OCI-M2 (cell line): ENCODE data around the gene PNLIPRP2.

Experiments used
- DNase-seq: peaks from one replicate; lab custom pipeline; 2025; ENCODE audit not compliant: unreplicated experiment; lab: John Stamatoyannopoulos, UW

Gene PNLIPRP2

DNA sequence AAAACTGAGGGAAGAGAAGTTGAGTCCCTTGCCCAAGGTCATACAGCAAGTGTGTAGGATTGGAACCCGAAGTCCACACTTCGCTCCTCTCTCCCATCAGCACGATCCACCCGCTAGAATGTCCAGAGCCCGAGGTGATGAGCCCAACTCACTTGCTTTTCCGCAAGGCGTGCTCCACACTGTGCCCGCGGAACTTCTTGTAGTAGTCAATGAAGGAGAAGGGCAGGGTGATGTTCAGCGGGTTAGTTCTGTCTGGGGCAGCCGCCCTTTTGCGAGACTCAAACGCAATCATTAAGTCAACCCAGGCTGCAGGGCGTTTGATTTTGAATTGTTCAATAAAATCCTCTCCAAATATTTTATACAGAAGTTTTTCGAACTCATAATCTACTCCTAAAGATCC, 58.6 kb downstream of the PNLIPRP2 start:
- DNase-seq = no peak

DNA sequence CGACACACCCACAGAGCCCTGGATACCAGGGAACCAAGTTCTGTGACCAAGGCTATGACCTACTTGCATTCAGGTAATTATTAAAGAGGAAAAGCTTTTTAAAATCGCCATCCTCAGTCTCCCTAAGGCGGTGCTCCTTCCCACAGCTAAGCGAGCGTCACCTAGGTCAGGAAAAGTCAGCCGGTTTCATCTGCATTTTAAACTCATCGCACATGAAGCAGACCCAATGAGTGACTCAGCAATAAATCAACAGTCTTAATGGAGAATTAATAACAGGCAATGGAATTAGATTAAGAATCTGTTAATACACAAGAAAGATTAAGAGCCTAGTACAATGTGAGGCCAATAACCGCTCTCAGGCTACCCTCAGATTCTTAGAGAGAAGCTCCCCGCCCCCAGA, 62.4 kb downstream of the PNLIPRP2 start:
- no peak for DNase-seq

DNA sequence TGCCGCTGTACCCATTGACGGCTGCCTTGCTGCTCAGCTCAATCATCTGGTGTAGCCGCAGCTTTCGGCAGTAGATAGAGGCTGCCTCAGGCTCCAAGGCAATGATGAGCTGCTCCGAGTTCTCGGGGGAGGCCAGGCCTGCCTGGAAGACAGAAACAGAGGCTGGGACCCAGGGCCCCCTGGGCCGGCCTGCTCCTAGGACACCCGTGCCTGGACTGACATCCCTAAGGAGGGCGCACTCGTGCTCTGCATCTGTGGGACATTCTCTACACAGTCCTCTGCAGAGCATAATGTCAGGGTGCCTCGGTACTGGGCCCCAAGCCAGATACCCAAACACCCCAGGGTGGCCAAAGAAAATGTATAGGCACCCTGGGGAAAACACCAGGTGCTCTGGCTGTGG, 63.1 kb downstream of the PNLIPRP2 start:
- DNase-seq = no peak

DNA sequence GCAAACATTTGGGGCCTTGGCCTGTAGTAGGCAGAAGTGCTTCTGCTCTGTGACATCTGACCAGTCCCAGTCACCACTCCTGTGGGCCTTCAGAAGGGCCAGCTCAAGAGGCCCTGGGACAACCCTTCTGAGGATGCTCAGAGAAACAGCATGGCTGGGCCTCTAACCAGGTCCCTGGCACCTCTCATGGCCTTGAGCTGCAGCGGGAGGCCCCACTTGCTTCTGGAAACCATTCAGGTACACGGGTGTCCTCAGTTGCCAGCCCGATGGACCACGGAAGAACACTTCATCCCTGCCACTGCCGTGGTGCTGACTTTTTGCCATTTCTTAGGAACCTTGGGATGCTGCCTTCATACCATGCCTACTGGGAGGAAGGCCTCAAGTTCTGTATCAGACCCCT, 64.0 kb downstream of the PNLIPRP2 start:
- no peak for DNase-seq

DNA sequence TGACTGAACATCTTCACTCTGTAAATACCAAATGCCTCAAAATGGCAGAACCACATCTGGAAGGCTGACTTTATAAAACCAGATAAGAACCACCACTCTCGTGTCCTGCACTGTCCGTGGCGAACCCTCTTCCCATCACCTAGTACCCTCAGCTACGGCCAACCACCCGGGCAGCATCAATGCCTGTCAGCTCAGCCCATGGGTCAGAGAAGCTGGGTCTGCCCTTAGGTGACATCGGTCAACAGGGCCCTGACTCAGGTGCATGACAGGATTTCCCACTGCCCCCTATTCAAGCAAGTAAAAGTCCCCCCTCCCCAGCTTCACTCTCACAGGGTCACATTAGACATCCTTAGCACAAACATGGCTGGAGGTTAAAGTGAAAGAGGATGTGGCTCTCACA, 65.1 kb downstream of the PNLIPRP2 start:
- no peak for DNase-seq

DNA sequence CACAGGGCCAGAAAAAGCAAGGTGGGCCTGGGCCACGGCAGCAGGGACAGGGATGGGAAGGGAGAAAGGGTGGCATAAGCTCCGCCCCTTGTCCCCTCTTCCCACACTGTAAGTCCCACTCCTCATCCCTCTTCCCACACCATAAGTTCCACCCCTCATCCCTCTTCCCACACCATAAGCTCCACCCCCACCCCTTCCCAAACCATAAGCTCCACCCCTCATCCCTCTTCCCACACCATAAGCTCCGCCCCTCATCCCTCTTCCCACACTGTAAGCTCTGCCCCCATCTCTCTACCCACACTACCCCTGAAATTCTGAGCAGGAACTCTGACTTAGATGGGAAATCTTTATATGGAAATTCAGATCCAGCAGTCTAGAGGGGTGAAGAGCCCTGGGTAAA, 65.9 kb downstream of the PNLIPRP2 start:
- no peak for DNase-seq

DNA sequence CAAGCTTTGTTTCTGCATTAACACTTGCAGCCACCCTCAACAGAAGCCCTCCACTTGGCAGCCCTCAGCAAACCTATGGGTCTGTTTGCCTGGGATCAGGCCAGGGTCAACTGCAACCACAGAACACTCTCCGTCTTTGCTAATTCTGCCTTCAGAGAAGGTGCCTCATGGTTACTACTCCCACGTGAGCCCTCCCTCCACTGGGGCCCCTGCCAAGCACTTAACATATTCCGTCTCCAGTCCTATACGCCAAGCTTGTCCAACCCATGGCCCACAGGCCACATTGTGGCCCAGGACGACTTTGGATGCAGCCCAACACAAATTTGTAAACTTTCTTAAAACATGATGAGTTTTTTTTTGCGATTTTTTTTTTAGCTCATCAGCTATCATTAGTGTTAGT, 66.9 kb downstream of the PNLIPRP2 start:
- no peak for DNase-seq

DNA sequence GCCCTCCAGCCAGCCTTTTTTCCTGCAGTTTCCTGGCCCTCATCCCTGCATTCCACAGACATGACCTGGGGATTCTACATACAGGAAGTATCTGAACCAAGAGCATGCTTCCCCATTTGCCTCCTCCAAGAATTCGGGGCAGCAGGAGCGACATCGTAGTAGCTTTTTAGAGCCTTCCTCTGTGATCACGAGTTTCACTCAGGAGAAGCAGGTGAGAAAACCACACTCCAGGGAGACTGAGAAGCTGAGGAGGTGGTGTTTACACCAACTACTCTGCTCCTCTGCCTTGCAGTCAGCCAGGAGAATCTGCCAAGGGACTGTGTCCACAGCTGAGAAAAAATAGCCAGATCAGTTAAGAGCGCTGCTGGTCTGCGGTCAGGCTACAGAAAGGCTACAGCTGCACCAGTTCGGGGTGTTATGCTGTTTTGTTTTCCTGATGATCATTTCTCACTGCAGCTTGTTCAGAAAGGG, 67.5 kb downstream of the PNLIPRP2 start:
- no peak for DNase-seq

DNA sequence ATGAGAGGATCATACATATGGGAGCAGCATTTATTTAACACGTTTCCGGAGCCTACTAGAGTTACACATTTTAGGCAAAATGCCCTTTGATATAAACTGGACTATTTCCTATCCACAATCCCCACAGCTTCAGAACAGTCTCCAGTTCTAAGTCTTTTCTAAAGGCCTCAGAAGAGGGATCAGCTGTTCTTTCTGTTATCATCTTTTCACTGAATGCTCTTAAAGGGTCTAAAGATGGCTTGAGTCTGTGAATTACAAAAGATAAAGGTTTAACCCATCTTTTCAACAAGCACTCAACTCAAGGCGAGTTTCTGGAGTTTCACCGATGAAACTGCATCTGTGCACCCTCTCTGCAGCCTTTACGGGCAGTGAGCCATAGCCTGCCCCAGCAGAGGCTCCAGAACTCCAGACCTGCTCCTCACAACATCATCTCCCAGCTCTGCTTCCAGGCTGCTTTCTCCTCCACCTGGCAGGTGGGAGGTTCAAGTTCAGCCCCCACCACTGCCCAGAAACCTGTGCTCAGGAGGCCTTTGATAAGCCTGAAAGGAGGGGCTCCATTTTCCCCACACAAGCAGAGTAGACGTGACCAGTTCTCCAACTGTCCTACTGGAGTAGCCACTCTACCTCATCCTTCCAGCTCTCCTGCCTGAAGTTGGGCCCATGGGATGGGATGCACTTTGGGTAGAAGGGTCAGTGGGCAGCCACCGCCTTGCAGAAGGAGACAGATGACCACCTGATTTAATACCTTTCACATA, 68.2 kb downstream of the PNLIPRP2 start:
- DNase-seq = no peak

DNA sequence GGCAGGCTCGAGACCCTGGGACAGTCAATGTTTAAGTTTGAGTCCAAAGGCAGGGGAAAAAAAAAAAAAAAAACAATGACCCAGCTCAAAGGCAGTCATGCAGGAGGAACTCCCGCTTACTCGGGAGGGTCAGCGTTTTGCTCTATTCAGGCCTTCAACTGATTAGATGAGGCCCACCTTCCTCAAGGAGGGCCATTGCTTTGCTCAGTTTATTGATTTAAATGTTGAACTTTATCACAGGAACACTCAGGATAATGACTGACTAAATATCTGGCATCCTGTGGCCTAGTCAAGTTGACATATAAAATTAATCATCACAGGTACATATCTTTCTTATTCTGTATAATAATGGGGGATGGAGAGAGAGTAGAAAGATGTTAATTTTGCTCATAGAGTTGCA, 69.0 kb downstream of the PNLIPRP2 start:
- no peak for DNase-seq

DNA sequence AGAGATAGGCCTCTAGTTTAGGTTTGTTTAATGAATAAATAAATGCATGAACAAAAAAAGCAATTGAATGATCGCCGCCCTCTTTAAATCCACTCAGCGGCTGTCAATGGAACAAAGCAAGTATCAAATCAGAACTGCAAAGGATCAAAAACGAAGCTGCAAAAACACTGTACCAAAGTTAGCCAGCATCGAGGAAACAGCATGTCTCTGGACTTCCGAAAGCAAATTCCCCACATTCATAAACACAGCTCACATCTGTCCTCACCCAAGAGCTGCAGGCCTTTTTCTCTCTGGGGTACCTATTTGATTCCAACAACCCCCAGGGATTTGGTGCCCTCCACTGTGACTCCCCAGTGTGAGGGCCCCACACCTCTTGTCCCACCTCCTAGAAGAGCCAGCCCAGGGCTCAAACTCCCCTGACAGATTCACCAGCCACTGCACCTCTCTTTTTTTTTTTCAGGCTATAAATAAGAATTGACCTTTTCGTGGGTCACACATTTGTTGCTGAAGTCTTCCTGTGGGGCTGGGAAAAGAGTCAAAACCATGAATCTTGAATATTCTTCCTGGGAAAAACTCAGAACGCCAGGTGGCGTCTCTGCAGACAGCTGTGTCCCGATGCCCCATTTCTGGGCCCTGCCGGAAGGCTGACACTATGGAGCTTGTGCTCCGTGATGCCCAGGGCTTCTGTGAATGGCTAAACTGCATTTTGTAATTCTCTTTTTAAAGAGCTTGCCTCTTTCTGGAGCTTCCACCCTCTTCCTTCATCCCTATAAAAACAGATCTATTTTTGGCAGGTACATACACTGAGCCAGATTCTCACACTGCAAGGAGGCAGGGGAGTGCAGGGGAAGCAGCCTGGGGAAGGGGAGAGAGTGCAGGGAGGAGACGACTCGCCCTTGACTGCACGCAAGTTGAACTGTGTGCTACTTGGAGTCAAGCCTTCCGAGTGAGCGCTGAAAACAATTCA, 69.9 kb downstream of the PNLIPRP2 start:
- DNase-seq = no peak

DNA sequence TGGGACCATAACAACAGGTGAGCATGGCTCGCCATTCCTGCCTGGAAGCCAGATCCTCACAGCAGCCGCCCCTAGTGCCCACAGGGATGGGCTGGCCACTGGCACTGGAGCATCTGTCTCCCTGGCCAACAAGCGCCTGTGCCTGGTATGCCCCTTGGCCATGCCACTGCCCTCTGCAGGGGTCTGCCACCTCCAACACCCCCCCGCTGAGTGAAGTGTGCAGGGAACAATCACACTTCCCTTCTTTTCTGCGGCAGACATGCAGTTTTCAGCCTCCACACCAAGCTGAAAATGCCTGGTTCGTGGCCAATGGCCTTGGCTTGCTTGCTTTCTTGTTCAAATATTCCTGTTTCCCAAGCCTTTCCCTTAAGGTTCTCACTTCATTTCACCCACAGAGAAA, 70.9 kb downstream of the PNLIPRP2 start:
- DNase-seq = no peak

DNA sequence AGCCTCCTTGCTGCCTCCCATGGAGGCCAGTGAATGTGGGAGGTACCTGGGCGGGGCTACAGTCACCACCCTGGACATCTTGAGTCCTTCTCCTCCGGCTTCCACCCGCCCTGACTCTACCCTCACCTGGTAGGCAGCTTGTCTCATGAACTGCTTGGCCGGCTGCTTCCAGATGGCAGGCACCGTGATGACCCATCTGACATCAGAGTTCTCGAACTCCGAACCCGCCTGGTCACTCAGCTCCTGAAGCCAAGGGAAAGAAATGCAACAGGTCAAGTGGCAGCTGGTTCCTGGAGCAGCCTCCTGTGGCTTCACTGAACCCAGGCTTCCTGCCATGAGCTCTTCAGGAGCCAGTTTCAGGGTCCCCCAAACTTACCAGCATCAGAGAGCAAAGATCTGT, 71.5 kb downstream of the PNLIPRP2 start:
- no peak for DNase-seq

DNA sequence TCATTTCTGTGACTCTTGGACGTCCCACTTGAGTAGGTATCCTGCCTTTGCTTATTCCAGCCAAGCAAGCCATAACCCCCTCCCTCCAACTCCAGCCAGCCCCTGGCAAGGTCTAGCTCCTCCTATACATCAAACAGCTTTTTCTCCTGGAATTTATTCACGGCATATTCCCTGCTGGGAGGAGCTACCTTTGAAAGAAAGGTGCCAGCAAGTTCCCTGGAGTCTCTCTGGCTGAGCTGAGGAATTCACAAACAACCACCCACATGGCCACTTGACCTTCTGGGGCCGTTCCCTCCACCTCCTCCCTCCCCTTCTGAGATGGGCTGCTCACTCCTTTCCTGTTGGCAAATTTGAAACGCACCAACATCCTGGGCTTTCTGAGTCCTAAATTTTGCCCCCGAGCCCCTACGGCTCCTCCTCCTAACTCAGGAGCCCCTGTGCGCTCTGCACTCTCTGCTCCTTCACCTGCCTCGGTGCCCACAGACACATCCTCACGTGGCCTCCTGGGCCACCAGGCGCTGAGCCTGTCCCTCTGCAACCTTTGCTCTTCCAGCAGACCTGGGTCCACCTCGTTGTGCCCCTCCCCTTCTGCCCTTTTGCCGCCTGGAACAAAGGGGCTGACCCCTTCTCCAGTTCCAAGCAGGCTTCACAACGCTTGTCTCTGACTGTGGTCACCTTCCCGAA, 73.6 kb downstream of the PNLIPRP2 start:
- DNase-seq = no peak
